GM23338 (cell line): ENCODE results near the gene UTP20. TPM values are rescaled to one million over a fixed set of nuclear protein-coding genes. Genes with fewer than 3 reads are reported as not detected.

Experiments
- ATAC-seq: fragments of 200-7000 bp; cut with Tn5 transposase; 3 replicates; pipeline ENCODE4 v1.9.1; 2020
- DNase-seq: peaks from one replicate; pipeline ENCODE4 v3.0.0-alpha.2; 2015; ENCODE audit warnings: low spot score
- H2AFZ ChIP-seq: fragments of 200-600 bp; sonication (generic); 2 replicates; pipeline ENCODE4 v1.8.0; 2016; ENCODE audit warnings: antibody characterized with exemption, mild to moderate bottlenecking, moderate library complexity
- H3F3A ChIP-seq: fragments of 200-600 bp; sonication (generic); replicated peaks from 2 replicates; pipeline ENCODE4 v1.8.0; 2017; ENCODE audit warnings: antibody characterized with exemption, mixed run types, low read depth
- H3K27ac ChIP-seq: fragments of 200-600 bp; sonication (generic); 2 replicates; pipeline ENCODE4 v1.6.1; 2016; ENCODE audit warnings: low read depth
- H3K27me3 ChIP-seq: fragments of 200-600 bp; sonication (generic); 2 replicates; pipeline ENCODE4 v1.8.0; 2016; ENCODE audit warnings: mild to moderate bottlenecking, mixed run types, moderate library complexity; ENCODE audit not compliant: insufficient read depth
- H3K36me3 ChIP-seq: fragments of 200-600 bp; sonication (generic); 2 replicates; pipeline ENCODE4 v1.8.0; 2016; ENCODE audit warnings: mild to moderate bottlenecking; ENCODE audit not compliant: insufficient read depth
- H3K4me1 ChIP-seq: fragments of 200-600 bp; sonication (generic); 2 replicates; pipeline ENCODE4 v1.8.0; 2016; ENCODE audit warnings: mild to moderate bottlenecking, moderate library complexity; ENCODE audit not compliant: insufficient read depth
- H3K4me2 ChIP-seq: fragments of 200-600 bp; sonication (generic); 2 replicates; pipeline ENCODE4 v1.7.1; 2017; ENCODE audit warnings: mixed run types
- H3K4me3 ChIP-seq: fragments of 200-600 bp; sonication (generic); 2 replicates; pipeline ENCODE4 v1.6.1; 2016; ENCODE audit warnings: mixed run types
- H3K79me2 ChIP-seq: fragments of 200-600 bp; sonication (generic); replicated peaks from 2 replicates; pipeline ENCODE4 v1.8.0; 2017; ENCODE audit warnings: mild to moderate bottlenecking; ENCODE audit not compliant: insufficient read depth
- H3K9me2 ChIP-seq: fragments of 200-600 bp; sonication (generic); 2 replicates; pipeline ENCODE4 v1.8.0; 2017; ENCODE audit not compliant: insufficient read depth
- H4K20me1 ChIP-seq: fragments of 200-600 bp; sonication (generic); replicated peaks from 2 replicates; pipeline ENCODE4 v1.8.0; 2017; ENCODE audit warnings: mild to moderate bottlenecking; ENCODE audit not compliant: insufficient read depth
- H3K27ac Mint-ChIP-seq: 2 replicates; pipeline ENCODE4 v1.8.0; 2020; ENCODE audit warnings: inconsistent platforms, mild to moderate bottlenecking, moderate library complexity, mixed read lengths
- H3K27me3 Mint-ChIP-seq: 3 replicates; pipeline ENCODE4 v1.8.0; 2022; ENCODE audit warnings: low read depth, mild to moderate bottlenecking, moderate library complexity, mixed read lengths, inconsistent platforms; ENCODE audit not compliant: insufficient read depth, poor library complexity
- H3K36me3 Mint-ChIP-seq: 3 replicates; pipeline ENCODE4 v1.8.0; 2021; ENCODE audit warnings: low read depth, mild to moderate bottlenecking, inconsistent platforms, moderate library complexity, mixed read lengths
- H3K4me1 Mint-ChIP-seq: 3 replicates; pipeline ENCODE4 v1.8.0; 2020; ENCODE audit warnings: mild to moderate bottlenecking, inconsistent platforms, mixed read lengths
- H3K4me3 Mint-ChIP-seq: 3 replicates; pipeline ENCODE4 v1.8.0; 2021; ENCODE audit warnings: moderate library complexity, mild to moderate bottlenecking, inconsistent platforms, mixed read lengths
- H3K9me3 Mint-ChIP-seq: 3 replicates; pipeline ENCODE4 v1.8.0; 2020; ENCODE audit warnings: moderate library complexity, mild to moderate bottlenecking, inconsistent platforms, mixed read lengths
- CREB1 ChIP-seq: fragments of 250-450 bp; sonication (Bioruptor Pico); IDR thresholded peaks from 2 replicates; pipeline ENCODE4 v1.5.0; 2020; ENCODE audit warnings: low read depth, mild to moderate bottlenecking, moderate library complexity
- CTCF ChIP-seq, 2 experiments: fragments of 200-600 bp in 1 of 2; sonication (generic) in 1 of 2; conservative IDR thresholded peaks; 2 replicates each; pipeline versions ENCODE4 v1.5.1 to v1.6.1; 2016 to 2017; ENCODE audit warnings: antibody characterized with exemption in 2 of 2, low read depth in 2 of 2, mild to moderate bottlenecking in 2 of 2, moderate library complexity in 1 of 2
- ETS1 ChIP-seq: IDR thresholded peaks from 2 replicates; pipeline ENCODE4 v1.6.1; 2016; ENCODE audit warnings: antibody characterized with exemption
- EZH2 ChIP-seq: fragments of 200-600 bp; sonication (generic); IDR thresholded peaks from one replicate; pipeline ENCODE4 v1.8.0; 2017; ENCODE audit warnings: antibody characterized with exemption, mild to moderate bottlenecking, low read depth; ENCODE audit not compliant: unreplicated experiment
- EZH2phosphoT487 ChIP-seq: fragments of 200-600 bp; sonication (generic); IDR thresholded peaks from one replicate; pipeline ENCODE4 v1.8.1; 2018; ENCODE audit warnings: antibody characterized with exemption; ENCODE audit not compliant: unreplicated experiment
- JUNB ChIP-seq: IDR thresholded peaks from one replicate; pipeline ENCODE4 v1.6.1; 2016; ENCODE audit warnings: antibody characterized with exemption; ENCODE audit not compliant: unreplicated experiment
- NANOG ChIP-seq: IDR thresholded peaks from 2 replicates; pipeline ENCODE4 v1.6.1; 2016; ENCODE audit warnings: antibody characterized with exemption, borderline replicate concordance
- STAT1 ChIP-seq: IDR thresholded peaks from one replicate; pipeline ENCODE4 v1.6.1; 2016; ENCODE audit warnings: antibody characterized with exemption; ENCODE audit not compliant: unreplicated experiment
- ZNF114 ChIP-seq: fragments of 250-450 bp; sonication (Bioruptor Pico); IDR thresholded peaks from 2 replicates; pipeline ENCODE4 v1.5.0; 2020; ENCODE audit warnings: mild to moderate bottlenecking, moderate library complexity
- ZNF331 ChIP-seq: fragments of 250-450 bp; sonication (Bioruptor Pico); IDR thresholded peaks from 2 replicates; pipeline ENCODE4 v1.5.0; 2020; ENCODE audit warnings: low read depth, mild to moderate bottlenecking, moderate library complexity
- ZNF462 ChIP-seq: fragments of 250-450 bp; sonication (Bioruptor Pico); IDR thresholded peaks from 2 replicates; pipeline ENCODE4 v1.5.0; 2020; ENCODE audit warnings: mild to moderate bottlenecking, moderate library complexity
- polyA plus RNA-seq: library from polyadenylated mRNA; unstranded; fragments of >200 nt; fragmentation: Nextera tagmentation; extraction: Ambion mirVana; gene quantifications from 2 replicates; pipeline ENCODE4 v1.2.1, GENCODE V29; 2016
- total RNA-seq: library from RNA; depleted of rRNA; stranded (reverse); fragments of >200 nt; shearing (Covaris generic); gene quantifications from 2 replicates; pipeline ENCODE4 v1.2.3, GENCODE V29; 2014

UTP20 gene
- total and polyA plus RNA-seq, 2 experiments from 2014 or later: 13.1 to 59.6 TPM

GRCh38 chr12:101299931-101300330 lies 20.0 kb downstream of the UTP20 start (continued):
- TF ChIP-seq ZNF462 (no peak), EZH2 (no peak), EZH2phosphoT487 (no peak), STAT1 (no peak), NANOG (no peak)

- Histone ChIP-seq H3K27me3 (no peaks in the 10 kb centered on the region), H2AFZ (no peak overlapping the region), H4K20me1 (0 out of 2 replicates have a peak, but pooled peaks cover 2% of the 10 kb centered on the region), H3K4me1 (no peaks in the 10 kb centered on the region), H3K36me3 (peaks cover 44% of the 10 kb centered on the region), H3K79me2 (no peaks in the 10 kb centered on the region), H3F3A (no peaks in the 10 kb centered on the region), H3K27ac (no peak overlapping the region), H3K4me2 (no peak overlapping the region), H3K9me2 (no peaks in the 10 kb centered on the region), H3K4me3 (no peak overlapping the region)
- DNase-seq: no peak
- Mint-ChIP-seq H3K27me3 (peaks cover 1% of the 10 kb centered on the region), H3K4me3 (no peak overlapping the region), H3K9me3 (no peaks in the 10 kb centered on the region), H3K36me3 (peaks cover 76% of the 10 kb centered on the region), H3K4me1 (no peaks in the 10 kb centered on the region), H3K27ac (no peak overlapping the region; the same call in 1 of the 2 replicates)
- ATAC-seq: no peak
- TF ChIP-seq JUNB (no peak), NANOG (no peak), EZH2phosphoT487 (no peak), ETS1 (no peak), ZNF114 (CRISPR knock-in tag) (no peak), ZNF331 (CRISPR knock-in tag) (no peak), STAT1 (no peak), CREB1 (CRISPR knock-in tag) (no peak), CTCF (conservative IDR thresholded peaks at IDR 0.05; ENCODE audit: low read depth in 2 of 2) (no peak)
Measured at GRCh38 chr12:101302741-101303140, 22.8 kb downstream of the UTP20 start.
